Measurements from ENCODE around the gene COBL.

Gene COBL

GRCh38 chr7:50980411-50980810 is 336.2 kb downstream of the COBL start:
- DNase-seq, result no peak

- DNase-seq, result no peak
Observed at GRCh38 chr7:50978633-50979215, 337.9 kb downstream of the COBL start.

- no peak for DNase-seq
Observed at GRCh38 chr7:50977421-50977820, 339.2 kb downstream of the COBL start.

GRCh38 chr7:50976064-50976463 is 340.5 kb downstream of the COBL start:
- no peak for DNase-seq

- no peak for DNase-seq
Observed at GRCh38 chr7:50974240-50974639, 342.4 kb downstream of the COBL start.

- DNase-seq, result no peak
Observed at GRCh38 chr7:50973814-50974213, 342.8 kb downstream of the COBL start.

GRCh38 chr7:50970092-50970491 is 346.5 kb downstream of the COBL start:
- DNase-seq, result no peak

All from activated CD8-positive, alpha-beta memory T cell treated with anti-CD3 and anti-CD28 coated beads for 24 hours (primary cell).